Measurements from ENCODE around the gene CDCA7L.
"Not testable (repeated sequence)": the region's sequence is repeated elsewhere in the genome, so short reads cannot be mapped to it uniquely, and the experiment has no call there.

Gene CDCA7L

DNA sequence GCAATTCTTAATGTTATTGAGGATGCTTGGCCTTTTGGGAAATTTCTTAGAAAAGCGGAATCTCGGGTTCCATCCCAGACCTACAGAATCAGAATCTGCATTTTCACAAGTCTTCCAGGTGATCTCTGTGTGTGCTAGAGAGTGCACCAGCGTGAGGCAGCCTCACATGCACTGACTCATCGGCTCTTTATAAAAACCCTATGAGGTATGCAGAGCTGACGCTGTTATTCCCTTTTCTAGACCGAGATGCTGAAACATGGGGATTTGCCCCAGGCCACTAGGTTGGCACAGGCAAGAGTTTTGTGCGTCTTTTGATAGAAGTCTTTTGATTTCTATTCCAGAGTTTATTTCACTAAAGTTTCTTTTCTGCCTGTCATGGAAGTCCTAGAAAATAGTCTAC, 61.2 kb downstream of the CDCA7L start:
- Histone ChIP-seq H3K36me3 (ENCODE audit: insufficient read depth, low read length) (no peaks in the 10 kb centered on the region), H3K4me1 (ENCODE audit: insufficient read depth, low read length, poor library complexity, severe bottlenecking) (peaks cover 5% of the 10 kb centered on the region), H3K4me2 (ENCODE audit: low read depth, low read length, poor library complexity, severe bottlenecking) (no peak overlapping the region), H3K4me3 (ENCODE audit: low read length, poor library complexity, severe bottlenecking) (no peak overlapping the region), H4K20me1 (ENCODE audit: insufficient read depth, low read length, poor library complexity, severe bottlenecking) (no peaks in the 10 kb centered on the region), H3F3A (ENCODE audit: low read depth) (no peaks in the 10 kb centered on the region), H3K9ac (ENCODE audit: low read depth, low read length, poor library complexity, severe bottlenecking) (no peak overlapping the region), H3K9me3 (ENCODE audit: insufficient read depth, low read depth, low read length) (no peaks in the 10 kb centered on the region), H3K9me2 (replicated peaks; ENCODE audit: low read depth, low read length) (no peaks in the 10 kb centered on the region), H2AFZ (ENCODE audit: low read length) (no peak overlapping the region), H3K27me3 (ENCODE audit: insufficient read depth, low read length, poor library complexity, severe bottlenecking) (no peaks in the 10 kb centered on the region), H3K79me2 (ENCODE audit: insufficient read depth, low read length) (no peaks in the 10 kb centered on the region)
- TF ChIP-seq, protein P1, sequence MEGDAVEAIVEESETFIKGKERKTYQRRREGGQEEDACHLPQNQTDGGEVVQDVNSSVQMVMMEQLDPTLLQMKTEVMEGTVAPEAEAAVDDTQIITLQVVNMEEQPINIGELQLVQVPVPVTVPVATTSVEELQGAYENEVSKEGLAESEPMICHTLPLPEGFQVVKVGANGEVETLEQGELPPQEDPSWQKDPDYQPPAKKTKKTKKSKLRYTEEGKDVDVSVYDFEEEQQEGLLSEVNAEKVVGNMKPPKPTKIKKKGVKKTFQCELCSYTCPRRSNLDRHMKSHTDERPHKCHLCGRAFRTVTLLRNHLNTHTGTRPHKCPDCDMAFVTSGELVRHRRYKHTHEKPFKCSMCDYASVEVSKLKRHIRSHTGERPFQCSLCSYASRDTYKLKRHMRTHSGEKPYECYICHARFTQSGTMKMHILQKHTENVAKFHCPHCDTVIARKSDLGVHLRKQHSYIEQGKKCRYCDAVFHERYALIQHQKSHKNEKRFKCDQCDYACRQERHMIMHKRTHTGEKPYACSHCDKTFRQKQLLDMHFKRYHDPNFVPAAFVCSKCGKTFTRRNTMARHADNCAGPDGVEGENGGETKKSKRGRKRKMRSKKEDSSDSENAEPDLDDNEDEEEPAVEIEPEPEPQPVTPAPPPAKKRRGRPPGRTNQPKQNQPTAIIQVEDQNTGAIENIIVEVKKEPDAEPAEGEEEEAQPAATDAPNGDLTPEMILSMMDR (conservative IDR thresholded peaks at IDR 0.05; ENCODE audit: low read length) = no peak
- TF ChIP-seq EZH2phosphoT487 (IDR thresholded peaks at IDR 0.05; ENCODE audit: borderline replicate concordance) = no peak

DNA sequence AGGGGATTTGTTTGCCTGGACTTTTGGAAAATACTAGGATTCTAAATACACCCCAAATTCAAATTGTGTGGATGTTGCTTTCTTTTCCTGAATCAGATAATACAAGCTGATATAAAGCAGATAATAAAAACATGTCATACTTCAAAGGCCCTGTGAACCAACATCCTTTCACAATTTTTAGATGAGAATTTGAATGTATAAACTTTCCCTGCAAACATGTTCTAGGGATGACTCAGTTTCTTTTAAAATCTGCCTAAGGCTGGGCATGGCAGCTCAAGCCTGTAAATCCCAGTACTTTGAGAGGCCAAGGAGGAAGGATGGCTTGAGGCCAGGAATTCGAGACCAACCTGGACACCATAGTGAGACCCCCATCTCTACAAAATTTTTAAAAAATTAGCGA, 62.2 kb downstream of the CDCA7L start:
- H3K9me2 ChIP-seq (replicated peaks; ENCODE audit: low read depth, low read length); H3K9ac ChIP-seq (ENCODE audit: low read depth, low read length, poor library complexity, severe bottlenecking); H3K27me3 ChIP-seq (ENCODE audit: insufficient read depth, low read length, poor library complexity, severe bottlenecking); H3F3A ChIP-seq (ENCODE audit: low read depth); H3K4me2 ChIP-seq (ENCODE audit: low read depth, low read length, poor library complexity, severe bottlenecking); H3K79me2 ChIP-seq (ENCODE audit: insufficient read depth, low read length); H3K9me3 ChIP-seq (ENCODE audit: insufficient read depth, low read depth, low read length); H2AFZ ChIP-seq (ENCODE audit: low read length); H3K36me3 ChIP-seq (ENCODE audit: insufficient read depth, low read length); H3K4me3 ChIP-seq (ENCODE audit: low read length, poor library complexity, severe bottlenecking); H4K20me1 ChIP-seq (ENCODE audit: insufficient read depth, low read length, poor library complexity, severe bottlenecking); H3K4me1 ChIP-seq (ENCODE audit: insufficient read depth, low read length, poor library complexity, severe bottlenecking): not testable (repeated sequence)

DNA sequence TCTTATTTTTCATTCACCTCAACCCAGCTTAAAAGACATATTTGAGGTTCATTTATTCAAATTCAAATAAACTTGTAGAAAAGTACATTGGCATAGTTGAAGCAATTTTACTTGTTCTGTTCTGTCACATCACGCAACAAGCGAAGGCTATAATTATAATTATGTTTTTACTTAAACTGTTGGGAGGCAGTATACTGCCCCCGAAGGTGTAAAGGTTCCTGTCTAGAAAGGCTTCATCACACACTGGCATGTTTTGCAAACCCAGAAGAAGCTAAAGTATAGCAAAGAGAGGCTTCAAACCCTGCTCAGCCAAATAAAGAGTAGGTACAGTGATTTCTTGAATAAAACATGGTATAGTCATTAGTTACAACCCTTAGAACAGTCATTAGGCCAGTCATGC, 62.6 kb downstream of the CDCA7L start:
- Histone ChIP-seq H3F3A (ENCODE audit: low read depth) (no peaks in the 10 kb centered on the region), H3K4me1 (ENCODE audit: insufficient read depth, low read length, poor library complexity, severe bottlenecking) (no peaks in the 10 kb centered on the region), H3K27me3 (ENCODE audit: insufficient read depth, low read length, poor library complexity, severe bottlenecking) (no peaks in the 10 kb centered on the region), H3K4me3 (ENCODE audit: low read length, poor library complexity, severe bottlenecking) (no peak overlapping the region), H2AFZ (ENCODE audit: low read length) (no peak overlapping the region), H3K9ac (ENCODE audit: low read depth, low read length, poor library complexity, severe bottlenecking) (no peak overlapping the region), H3K9me3 (ENCODE audit: insufficient read depth, low read depth, low read length) (no peaks in the 10 kb centered on the region), H3K4me2 (ENCODE audit: low read depth, low read length, poor library complexity, severe bottlenecking) (no peak overlapping the region), H3K36me3 (ENCODE audit: insufficient read depth, low read length) (no peaks in the 10 kb centered on the region), H3K79me2 (ENCODE audit: insufficient read depth, low read length) (no peaks in the 10 kb centered on the region), H4K20me1 (ENCODE audit: insufficient read depth, low read length, poor library complexity, severe bottlenecking) (no peaks in the 10 kb centered on the region), H3K9me2 (replicated peaks; ENCODE audit: low read depth, low read length) (no peaks in the 10 kb centered on the region)
- TF ChIP-seq EZH2phosphoT487 (IDR thresholded peaks at IDR 0.05; ENCODE audit: borderline replicate concordance) = no peak
- TF ChIP-seq, protein P1 (conservative IDR thresholded peaks at IDR 0.05; ENCODE audit: low read length) = peak; percentile 30; the same call in 1 of the 2 replicates

DNA sequence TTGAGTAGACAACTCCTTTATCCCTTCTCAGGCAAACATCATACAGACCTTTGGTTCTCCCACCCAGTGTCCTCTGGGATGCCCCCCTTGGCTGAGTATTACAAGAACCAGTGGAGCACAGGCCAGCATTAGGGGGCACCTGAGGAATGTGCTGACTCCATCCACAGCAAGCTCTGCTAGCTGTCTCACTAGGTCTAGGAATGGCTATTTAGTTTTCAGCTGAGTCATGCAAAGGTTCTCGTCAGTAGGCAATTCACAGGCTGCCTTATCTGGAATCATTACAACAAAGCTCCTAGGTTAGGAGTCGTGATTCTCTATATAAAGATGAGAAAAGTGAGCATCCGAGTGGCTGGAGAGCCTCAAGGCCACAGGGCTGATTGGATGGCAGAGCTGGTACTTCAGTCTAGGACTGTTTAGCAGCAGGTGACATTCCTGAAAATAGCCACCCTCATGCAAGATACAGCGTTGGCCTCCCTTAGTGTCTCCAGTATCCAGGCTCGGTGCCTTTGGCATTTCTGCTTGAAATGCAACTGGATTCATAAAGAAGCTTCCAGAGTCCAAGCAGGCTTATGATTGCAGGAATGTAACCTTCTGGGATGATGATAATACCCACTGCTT, 75.8 kb downstream of the CDCA7L start:
- H3K4me2 ChIP-seq (ENCODE audit: low read depth, low read length, poor library complexity, severe bottlenecking) = no peak overlapping the region
- H3K36me3 ChIP-seq (ENCODE audit: insufficient read depth, low read length) = no peaks in the 10 kb centered on the region
- H3F3A ChIP-seq (ENCODE audit: low read depth) = no peaks in the 10 kb centered on the region
- no peak overlapping the region for H2AFZ ChIP-seq (ENCODE audit: low read length)
- H3K79me2 ChIP-seq (ENCODE audit: insufficient read depth, low read length) = no peaks in the 10 kb centered on the region
- no peak overlapping the region for H3K9ac ChIP-seq (ENCODE audit: low read depth, low read length, poor library complexity, severe bottlenecking)
- H3K4me1 ChIP-seq (ENCODE audit: insufficient read depth, low read length, poor library complexity, severe bottlenecking) = peaks cover 24% of the 10 kb centered on the region
- no peaks in the 10 kb centered on the region for H4K20me1 ChIP-seq (ENCODE audit: insufficient read depth, low read length, poor library complexity, severe bottlenecking)
- no peaks in the 10 kb centered on the region for H3K9me2 ChIP-seq (replicated peaks; ENCODE audit: low read depth, low read length)
- H3K4me3 ChIP-seq (ENCODE audit: low read length, poor library complexity, severe bottlenecking) = no peak overlapping the region
- H3K9me3 ChIP-seq (ENCODE audit: insufficient read depth, low read depth, low read length) = no peaks in the 10 kb centered on the region
- TF ChIP-seq EZH2phosphoT487 (IDR thresholded peaks at IDR 0.05; ENCODE audit: borderline replicate concordance) = no peak
- TF ChIP-seq, protein P1 (conservative IDR thresholded peaks at IDR 0.05; ENCODE audit: low read length) = no peak
- H3K27me3 ChIP-seq (ENCODE audit: insufficient read depth, low read length, poor library complexity, severe bottlenecking) = no peaks in the 10 kb centered on the region

All from Loucy (cell line).